Activated CD8-positive, alpha-beta memory T cell treated with anti-CD3 and anti-CD28 coated beads for 24 hours (primary cell): ENCODE data around the gene ZNF862.
A peak's percentile ranks its signal among the peaks of the same experiment; 100 is the strongest.

ENCODE experiments used
- DNase-seq: peaks from one replicate; pipeline ENCODE4 v3.0.0-alpha.2; 2020

The ZNF862 gene

DNA sequence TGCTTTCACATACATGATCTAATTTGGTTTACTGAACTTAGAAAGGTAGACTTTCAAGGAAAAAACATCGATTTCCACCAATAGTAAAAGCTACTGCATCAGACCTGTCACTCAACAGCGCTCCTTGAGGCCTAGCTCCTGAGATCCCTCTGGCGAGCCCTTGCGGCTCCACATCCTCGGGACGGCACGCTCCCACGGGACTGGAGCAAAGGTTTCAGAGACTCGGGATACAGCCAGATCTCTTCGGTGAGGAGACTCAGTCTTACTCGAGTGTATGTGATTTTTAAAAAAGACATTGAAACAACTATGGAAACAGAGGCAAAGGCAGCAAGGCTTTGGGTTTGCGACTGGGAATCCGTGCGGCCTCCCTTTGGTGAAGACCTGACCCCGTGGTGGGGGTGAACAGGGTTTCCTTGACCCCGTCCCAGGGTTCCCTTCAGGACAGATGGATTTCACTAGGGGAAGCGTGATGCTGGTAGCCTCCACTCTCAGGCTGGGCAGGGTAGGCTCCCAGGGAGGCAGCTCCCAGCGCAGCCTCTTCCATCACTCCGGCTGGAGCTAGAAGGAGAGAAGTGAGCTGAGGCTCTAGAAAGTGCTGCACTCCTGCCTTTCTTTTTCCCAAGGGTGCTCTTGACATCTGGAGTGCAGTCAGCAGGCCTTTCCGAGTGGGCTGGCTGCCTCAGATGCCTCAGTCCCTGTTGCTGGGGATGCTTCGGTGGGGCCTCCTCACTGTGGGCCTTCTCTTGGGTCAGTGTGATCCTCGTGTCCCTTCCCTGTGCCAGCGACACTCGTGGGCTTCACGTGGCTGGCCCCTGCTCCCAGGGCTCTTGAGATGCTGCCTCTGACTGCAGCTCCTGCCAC, 29.8 kb downstream of the ZNF862 start:
- DNase-seq, result no peak

DNA sequence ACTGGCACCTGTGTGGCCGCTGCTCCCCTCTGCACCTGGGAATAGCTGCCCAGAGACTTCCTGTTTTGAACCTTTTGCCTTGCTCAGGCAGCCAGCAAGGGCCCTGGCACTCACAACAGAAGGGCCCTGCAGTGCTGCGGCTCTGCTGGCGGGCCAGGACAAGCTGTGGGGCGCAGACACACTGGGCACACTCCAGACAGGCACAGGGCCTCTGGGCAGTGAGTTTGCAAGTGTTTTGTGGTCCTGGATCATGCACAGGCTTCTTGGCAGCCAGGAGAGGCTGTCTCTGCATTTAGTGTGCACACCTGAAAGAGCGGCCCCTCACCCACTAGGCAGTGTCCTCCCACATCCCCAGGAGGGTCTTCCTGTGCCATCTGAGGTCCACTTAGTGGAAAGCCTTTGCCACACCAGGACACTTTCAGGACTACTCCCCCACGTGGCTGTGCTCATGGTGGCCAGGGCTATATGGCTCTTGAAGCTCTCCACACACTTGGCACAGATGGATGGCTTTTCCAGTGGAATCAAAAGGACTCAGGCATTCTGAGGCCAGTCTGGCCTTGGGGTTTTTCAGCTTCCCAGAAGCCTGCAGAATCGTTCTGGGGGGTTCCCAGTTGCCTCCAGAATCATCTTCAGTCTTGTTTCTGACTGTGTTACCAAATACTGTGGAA, 30.6 kb downstream of the ZNF862 start:
- no peak for DNase-seq

DNA sequence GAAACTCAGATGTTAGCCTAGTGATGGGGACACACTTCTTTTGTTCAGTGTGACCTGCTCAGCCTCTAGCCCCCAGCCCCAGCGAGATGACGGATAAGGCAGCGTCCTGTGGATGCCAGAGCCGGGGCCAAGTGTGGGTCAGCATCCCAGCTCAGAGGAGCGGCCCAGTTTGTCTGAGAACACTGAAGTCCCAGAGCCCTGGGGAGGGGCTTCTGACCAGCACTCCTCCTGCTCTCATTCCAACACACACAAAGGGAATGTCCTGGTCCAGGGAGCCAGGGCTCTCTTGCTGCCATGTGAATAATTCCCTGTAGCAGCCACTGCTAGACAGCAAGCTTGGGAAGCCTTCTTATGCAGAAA, 31.1 kb downstream of the ZNF862 start:
- DNase-seq, result no peak

DNA sequence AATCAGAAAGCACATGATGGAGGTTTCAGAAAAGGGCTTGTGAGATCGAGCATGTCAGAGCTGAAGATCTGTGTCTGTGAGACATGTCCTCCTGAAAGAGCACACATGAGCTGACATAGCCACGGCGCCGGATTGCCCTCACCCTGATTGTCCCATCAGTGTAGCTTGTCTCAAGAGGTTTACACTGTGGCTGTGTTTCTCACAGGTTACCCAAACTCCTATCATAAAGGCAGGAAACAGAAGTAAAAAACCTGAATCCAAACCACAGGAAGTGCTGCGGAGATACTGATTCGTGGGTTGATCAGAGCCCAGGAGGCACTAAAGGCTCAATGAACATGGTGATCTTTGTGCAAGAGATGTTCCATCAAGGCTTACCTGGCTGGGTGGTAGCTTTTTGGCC, 31.7 kb downstream of the ZNF862 start:
- DNase-seq, result no peak

DNA sequence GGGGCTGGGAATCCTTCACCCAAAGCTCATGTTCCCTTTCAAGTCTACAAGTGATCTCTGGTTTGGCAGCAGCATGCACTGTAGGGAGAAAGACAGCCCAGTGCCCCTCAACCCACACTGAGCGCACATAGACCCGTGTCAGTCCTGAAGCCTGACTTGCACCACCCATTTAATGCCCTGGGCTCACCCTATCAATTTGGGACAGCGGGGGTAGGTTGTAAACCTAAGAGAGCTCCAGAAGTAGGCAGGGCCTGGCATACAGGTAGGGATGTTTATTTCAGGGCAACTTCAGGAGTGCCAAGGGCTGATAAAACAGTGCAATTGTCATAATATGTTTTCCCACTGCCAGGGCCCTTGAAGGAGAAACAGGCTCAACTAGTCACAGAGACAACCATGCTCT, 32.1 kb downstream of the ZNF862 start:
- DNase-seq, result no peak

DNA sequence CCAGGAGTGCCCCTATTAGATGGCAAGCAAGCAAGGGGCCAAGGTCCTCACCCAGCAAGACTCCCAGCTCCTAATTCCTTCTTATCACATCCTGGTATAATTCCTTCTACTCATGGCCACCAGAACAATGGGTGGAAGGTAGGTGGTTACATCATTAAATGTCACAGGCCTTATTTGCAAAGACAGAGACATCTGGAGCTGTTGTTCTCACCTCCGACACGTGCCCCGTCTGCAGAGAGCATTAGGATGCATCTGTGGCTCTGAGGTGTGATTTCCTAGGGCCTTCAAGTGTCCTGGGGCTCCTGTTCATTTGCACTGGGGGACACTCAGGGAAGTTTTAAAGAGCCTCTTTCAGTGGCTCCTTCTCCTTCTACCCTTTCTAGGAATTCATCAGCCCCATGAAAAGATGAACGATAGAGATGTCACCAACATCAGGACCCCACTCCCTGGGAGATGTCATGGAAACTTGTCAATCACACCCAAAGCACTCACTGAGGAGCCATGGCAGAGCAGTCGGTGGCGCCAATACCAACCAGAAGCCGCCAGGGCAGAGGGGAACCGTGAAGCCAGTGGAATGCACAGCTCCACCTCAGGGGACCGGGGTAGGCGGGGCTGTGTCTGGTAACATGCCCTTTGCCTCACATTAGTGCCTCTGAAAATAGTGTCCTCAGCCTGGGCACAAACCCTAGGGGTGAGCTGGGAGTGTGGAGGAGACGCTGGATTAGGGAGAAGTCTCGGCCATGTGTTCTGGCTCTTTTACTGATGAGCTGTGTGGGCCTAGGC, 32.7 kb downstream of the ZNF862 start:
- no peak for DNase-seq

DNA sequence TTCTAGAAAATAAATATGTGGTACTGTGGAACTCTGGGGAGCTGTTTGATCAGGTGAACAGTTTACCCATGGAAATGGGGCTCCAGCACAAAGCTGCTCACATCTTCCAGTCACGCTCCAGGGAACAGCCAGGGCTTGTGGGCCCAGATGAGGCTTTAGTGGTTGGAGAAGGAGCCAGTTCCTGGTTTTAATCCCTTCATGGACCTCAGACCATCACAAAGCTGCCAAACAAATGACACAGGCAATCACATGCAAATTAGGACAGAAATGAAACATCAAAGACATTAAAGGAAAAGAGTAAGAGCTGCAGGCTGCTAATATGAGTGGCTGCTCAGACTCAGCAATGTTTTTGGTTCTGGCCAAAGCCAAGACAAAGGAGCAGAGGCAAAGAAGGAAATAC, 33.4 kb downstream of the ZNF862 start:
- no peak for DNase-seq

DNA sequence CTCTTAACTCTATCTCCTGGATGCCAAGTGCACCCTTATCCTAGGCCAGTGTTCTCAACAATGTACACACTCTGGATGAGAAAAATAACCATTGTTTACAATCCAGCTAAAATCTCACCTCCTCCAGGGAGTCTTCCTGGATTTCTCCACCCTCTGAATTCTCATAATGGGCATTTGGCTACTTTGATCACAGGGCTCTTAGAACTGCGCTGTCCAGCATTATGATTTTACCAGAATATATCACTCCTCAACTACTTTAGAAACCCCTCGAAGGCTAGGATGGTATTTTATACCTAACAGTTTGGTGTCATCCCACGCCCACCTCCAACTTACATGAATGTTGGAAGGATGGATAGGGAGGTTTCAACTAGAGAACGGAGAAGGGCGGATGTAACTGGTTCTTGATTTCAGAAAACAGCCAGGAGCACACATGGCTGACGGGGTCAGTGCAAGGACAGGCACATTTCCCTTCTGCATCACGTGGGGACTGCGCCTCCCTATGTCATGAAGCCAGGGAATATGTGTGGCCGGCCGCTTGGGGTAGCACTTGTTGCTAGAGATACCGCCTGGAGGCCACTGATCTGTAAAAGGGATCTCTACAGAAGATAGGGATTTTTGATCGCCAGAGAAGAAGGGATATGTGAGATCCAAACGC, 34.4 kb downstream of the ZNF862 start:
- DNase-seq, result no peak

DNA sequence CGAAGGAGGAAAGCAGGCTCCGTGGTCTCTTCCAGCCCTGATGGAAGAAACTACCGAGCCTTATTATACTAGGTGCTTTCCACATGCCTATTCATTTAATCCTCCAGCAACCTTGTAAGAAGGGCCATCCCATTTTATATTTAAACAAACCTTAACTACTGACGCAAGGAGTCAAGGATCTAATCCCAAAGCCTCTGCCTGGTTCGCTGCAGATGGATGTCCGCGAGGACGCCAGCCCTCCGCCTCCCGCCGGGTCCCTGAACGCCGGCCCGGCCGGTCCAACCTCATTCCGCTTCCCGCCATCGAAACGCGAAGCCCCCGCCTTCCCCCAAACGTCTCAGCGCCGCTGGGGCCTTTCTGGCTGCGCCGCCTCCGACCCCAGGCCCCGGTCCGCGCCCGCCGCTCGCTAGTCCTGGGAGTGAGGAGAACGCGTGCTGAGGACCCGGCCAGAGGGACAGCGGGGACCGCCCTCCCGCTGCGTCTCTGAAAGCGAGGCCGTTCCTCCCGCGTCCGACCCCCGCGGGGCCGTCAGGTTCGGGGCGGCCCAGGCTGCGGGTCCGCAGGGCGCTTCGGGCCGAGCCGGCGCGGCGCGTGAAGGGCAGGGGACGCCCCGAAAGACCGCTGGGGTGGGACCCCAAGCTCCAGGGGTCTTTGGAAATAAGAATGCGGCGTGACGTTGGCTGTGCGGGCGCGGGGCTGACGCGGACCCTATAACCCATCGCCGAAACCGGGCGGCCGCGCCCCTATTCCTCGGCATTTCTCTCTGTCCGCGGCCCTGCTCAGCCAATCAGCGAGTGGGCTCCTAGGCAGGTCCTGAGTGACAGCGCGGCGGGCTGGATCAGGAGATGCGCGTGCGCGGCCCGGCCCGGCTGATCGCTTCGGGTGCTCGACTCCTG, 35.1 kb downstream of the ZNF862 start, which contains the start of gene ATP6V0E2:
ATP6V0E2 (plus strand) TSS at position 896 of the 896 bp plus-strand sequence. CDS start 97 bp downstream, outside the sequence.
- DNase-seq, result peak; percentile 96

DNA sequence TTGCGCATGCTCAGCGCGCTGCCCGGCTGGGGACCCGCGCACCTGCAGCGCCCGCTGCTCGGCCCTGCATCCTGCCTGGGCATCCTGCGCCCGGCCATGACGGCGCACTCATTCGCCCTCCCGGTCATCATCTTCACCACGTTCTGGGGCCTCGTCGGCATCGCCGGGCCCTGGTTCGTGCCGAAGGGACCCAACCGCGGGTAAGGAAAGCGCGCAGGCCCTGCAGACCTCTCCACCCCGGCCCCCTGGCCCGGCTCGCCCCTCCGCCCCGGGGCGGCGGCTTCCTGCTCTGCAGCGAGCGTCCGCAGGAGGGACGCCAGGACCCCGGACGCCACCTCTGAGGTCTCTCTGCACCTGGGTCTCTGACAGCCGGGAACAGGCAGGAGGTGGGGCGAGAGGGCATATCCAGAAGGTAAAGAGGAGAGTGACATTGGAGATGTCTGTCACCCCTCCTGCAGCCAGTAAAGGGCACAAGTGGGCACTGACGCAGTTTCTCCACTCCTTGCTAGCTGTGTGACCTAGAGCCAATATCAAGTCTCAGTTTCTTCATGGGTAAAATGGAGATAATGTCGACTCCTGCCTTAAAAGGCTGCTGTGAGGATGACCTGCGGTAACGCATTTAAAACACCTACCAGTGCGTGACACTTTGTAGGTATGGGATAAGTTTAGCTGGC, 35.9 kb downstream of the ZNF862 start:
- no peak for DNase-seq

DNA sequence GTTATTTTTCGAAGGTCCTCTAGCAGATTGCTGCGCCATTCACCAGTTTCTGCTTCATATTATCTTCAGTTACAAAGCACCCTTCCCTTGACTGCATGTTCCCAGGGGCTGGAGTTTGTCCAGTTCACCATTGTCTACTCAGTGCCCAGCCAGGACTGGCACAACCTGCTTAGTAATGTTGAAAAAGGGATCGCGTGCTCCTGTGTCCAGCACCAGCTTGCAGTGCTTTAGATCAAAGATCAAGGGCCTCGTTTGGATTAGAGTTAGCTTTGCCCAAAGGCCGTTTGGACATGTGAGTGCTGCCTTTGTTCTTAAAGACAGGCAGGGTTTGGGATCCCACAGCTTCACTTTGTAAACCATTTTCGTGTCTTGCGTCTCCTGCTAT, 36.5 kb downstream of the ZNF862 start:
- no peak for DNase-seq

DNA sequence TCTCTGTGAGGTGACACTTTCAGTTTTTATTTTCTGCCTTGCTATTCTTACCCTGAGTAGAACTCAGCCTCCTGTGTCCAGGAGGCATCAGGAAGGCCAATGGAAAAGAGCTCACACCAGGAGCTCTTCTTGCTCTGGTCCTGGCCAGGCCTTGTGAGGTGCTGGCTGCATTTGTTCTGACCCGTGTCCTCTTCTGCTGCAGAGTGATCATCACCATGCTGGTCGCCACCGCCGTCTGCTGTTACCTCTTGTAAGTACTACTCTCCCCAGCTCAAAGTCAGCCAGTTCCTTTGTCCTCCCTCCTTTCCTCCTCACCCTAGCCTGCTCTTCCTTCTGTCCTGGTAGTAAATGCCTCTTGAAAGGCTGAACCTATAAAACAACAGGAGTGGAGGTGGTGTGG, 37.2 kb downstream of the ZNF862 start:
- no peak for DNase-seq

DNA sequence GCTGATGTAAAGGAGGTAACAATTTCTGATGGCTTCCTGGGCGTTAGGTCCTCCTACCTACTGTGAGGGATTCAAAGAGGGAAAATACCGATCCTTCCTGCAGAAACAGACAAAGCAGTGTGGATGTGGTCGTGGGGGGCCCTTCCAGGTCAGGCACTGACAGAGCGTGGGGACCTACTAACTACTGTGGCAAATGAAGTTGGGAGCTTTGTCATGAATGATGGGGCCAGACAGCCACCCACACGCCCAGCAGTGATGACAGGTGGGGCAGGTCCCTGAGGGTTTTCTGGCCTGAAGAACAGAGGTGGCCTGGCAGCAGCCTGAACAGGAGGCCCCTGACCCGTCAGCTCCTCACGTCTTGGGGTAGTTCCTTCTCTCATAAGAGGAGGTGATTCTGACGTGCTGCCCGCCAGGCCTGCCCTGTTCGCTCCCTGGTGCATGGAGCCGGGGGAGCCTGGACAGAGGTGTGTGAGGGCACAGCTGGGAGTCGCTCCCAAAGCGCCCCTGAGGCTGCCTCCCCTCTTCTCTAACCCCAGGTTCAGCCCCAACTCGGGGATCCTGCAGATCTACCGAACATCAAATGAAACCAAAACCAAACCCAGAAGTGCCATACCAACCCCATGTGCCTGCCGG, 39.8 kb downstream of the ZNF862 start:
- DNase-seq, result no peak

DNA sequence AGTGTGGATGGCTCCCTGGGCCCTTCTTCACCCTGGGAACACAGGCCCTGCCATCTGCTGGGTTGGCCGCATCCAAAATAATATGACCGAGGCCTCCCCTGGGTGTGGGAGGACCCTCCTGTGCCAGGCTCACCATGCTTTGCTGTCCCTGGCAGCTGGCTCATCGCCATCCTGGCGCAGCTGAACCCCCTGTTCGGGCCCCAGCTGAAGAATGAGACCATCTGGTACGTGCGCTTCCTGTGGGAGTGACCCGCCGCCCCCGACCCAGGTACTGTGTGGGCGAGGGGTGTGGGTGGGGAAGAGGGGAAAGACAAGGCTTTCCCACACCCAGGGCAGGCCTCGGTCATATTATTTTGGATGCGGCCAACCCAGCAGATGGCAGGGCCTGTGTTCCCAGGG, 40.3 kb downstream of the ZNF862 start:
- no peak for DNase-seq

DNA sequence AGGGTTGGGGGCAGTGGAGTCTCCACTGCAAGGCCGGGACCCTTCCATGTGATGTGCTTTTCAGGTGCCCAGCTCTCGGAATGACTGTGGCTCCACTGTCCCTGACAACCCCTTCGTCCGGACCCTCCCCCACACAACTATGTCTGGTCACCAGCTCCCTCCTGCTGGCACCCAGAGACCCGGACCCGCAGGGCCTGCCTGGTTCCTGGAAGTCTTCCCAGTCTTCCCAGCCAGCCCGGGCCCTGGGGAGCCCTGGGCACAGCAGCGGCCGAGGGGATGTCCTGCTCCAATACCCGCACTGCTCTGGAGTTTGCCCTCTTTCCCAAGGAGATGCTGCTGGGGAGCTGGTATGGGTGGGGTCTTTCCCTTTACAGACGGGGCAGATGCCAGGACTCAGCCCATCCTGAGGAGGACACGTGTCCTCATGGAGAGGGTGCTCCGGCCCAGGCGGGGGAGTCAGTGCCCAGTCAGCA, 41.1 kb downstream of the ZNF862 start:
- no peak for DNase-seq

DNA sequence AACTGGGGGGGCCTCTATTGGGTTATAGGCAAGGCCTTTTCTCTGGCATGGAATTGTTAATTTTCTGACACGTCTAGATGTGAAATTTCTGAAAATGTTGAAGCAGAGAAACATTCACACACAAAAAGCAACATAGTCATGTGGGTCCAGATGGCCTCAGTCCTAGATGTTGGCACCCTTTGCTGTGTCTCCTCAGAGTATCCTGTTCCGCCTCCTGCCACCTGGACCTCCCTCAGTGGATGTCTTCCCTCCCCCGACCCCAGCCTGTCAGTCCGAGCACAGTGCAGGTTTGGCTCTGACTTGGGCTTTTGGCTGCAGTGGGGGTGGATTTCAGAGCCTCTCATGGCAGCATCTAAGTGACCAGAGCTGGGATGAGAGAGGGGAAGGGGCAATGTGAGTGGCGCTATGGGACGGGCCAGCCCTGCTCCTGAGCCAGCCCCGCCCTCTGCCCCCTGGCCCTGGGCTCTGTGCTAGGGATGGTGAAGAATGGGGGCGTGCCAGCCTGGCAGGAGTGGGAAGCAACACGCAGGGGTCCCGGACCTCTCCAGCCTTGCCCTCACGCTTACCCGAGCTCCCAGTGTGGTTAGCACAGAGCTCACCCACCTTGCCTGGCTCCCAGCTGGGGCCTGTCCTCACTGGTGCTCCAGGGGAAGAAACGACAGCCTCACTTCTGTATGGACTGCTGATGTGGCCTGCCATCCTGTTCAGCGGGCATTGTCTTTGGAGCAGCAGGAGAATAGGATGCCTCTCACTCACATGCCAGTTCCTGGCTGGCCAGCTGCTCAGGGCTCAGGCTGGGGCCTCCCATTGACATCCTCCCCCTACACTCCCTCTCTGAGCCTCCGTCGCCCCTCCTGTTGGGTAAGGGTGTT, 41.8 kb downstream of the ZNF862 start:
- DNase-seq, result no peak

DNA sequence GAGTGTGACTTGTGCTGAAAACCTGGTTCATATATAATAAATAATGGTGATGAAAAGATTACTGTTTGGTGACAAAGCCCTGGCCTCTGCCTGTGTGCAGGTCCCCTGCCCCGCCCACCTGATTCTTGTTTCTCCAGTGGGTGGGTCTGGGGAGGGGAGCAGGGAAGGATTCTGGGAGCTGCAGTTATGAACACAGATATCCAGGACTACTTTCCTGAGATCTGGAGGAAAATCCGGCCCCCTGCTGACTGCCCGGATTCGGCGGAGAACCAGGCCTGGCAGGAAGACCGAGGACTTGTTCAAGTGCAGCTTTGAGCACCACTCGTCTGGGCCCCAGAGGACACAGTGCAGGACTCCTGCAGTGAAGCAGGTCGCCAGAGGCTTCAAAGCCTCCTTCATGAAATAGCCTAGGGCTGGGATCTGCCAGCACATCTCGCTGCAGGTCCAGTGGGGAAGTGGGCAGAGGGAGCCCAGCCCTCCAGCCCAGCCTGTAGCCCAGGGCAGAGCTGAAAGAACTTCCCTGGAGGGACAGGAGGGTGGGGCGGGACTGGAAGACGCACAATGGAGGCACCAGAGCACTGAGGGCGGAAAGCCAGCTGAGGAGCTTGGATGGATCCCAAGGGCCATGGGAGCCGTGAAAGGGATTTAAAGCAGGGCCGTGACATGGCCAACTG, 42.6 kb downstream of the ZNF862 start:
- DNase-seq, result no peak

DNA sequence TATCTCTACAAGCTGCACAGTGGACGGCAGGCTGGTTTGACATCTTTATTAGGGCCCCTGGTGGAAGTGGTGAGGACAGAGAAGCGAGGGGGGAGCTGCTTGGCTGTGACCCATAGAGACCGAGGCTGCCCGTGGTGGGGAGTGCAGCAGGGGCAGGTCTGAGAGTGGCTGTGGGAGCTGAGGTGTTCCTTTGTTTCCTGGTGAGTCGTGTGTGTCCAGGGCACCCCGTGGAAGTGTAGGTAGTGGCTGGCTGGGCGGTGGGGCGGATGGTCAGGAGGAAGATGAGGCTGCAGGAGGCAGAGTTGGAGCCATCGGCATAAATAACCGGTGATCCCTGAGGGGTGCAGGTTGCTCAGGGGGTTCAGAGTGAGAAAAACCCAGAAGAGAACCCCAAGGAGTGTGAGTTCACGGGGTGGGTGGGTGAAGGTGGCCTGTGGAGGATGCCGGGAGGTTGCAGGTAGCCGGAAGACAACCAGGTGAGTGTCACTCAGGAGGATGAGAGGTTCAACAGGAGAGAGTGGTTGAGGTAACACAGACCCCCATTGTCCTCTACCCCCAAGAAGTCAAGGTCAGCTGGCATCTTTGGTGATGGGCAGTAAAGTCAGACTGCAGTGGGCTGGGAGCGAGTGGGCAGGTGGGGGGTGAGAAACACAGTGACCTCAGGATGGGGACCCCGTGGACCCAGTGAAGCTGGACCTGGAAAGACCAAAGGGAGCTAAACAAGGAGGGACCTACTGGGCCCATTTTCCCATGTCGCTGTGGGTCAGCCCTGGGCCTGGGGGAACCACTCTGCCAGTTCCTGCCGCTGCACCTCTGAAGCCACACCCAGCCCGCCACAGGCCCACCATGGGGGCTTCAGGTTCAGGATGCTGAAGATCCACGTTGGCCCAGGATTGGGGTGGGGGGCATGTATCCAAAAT, 43.4 kb downstream of the ZNF862 start:
- DNase-seq, result no peak
